D721Med (cell line): ENCODE data around the gene CYTH2.

Experiments
- DNase-seq: peaks from one replicate; pipeline ENCODE4 v3.0.0; 2011; ENCODE audit warnings: low spot score; ENCODE audit not compliant: insufficient read length
- FAIRE-seq: peaks from 2 replicates; lab custom pipeline; 2011; peaks lifted over from hg19 to GRCh38; lab: Jason Lieb, UNC
- CTCF ChIP-seq: IDR thresholded peaks from 2 replicates; pipeline ENCODE4 v1.5.1; 2012; ENCODE audit warnings: mild to moderate bottlenecking, control low read depth; ENCODE audit not compliant: insufficient read depth; ENCODE audit errors: missing control alignments

CYTH2 gene

GRCh38 chr19:48452289-48453190 lies 16.6 kb upstream of the CYTH2 start:
- TF ChIP-seq CTCF: no peak
- FAIRE-seq: no peak
- DNase-seq: no peak

- no peak for TF ChIP-seq CTCF
- FAIRE-seq (no peak), DNase-seq (no peak)
These were observed 14.9 kb upstream of the CYTH2 start for GRCh38 chr19:48454150-48454730.

GRCh38 chr19:48455171-48455907 lies 13.8 kb upstream of the CYTH2 start, which contains the start of gene KCNJ14:
Gene KCNJ14 (plus strand): TSS chr19:48455574. CDS start chr19:48461725, 6,151 bp downstream.
- FAIRE-seq (no peak), DNase-seq (no peak)
- TF ChIP-seq CTCF: no peak

GRCh38 chr19:48455908-48456562 lies 13.1 kb upstream of the CYTH2 start:
- DNase-seq: no peak
- no peak for TF ChIP-seq CTCF
- no peak for FAIRE-seq

GRCh38 chr19:48456864-48457263 lies 12.3 kb upstream of the CYTH2 start:
- no peak for DNase-seq
- FAIRE-seq: no peak
- TF ChIP-seq CTCF: no peak

GRCh38 chr19:48458016-48458415 lies 11.2 kb upstream of the CYTH2 start:
- no peak for FAIRE-seq
- TF ChIP-seq CTCF: no peak
- DNase-seq: no peak
